KG1 (cell line): Measurements from ENCODE around the gene MYZAP.

Source experiments
- DNase-seq: peaks from one replicate; lab custom pipeline; 2025; lab: John Stamatoyannopoulos, UW

The MYZAP gene

GRCh38 chr15:57662091-57662744 lies 70.5 kb downstream of the MYZAP start:
- DNase-seq: no peak

DNA sequence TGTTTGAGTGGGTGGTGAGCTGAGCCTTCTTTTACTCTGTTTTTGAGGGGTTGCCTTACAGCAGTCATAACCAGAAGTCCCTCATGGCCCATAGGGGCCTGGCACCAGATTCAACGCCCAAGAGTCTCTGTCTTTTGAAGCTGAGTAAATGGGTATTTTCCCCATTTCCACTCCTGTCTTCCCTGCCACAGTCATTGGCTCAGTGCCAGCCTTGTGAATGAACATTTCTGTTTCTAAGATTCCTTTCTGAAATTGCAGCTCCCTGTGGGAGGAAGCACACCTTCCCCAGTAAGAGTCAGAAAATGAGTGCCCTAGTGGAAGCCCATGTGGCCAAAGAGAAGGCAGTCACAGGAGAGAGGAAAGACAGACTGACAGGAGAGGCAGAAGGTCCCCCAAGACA lies 71.1 kb downstream of the MYZAP start:
- no peak for DNase-seq

DNA sequence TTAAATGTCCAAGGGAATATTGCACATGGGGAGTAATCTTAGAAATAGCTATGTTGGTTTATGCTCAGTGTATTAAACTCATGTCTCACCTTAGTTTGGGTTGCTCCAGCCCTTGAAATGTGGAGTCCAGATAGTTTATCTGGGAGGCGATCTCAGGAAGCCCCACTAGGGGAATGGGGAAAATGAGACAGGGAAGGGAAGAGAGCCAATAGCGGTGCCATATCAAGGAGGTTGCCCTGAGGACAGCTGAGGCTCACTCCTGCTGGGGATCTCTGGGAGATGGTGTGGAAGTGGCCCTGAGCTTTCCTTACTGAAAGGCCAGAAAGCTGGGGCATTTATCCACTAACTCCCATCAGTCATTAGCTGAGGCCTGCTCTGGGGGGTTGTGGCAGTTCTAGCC lies 71.6 kb downstream of the MYZAP start:
- no peak for DNase-seq

DNA sequence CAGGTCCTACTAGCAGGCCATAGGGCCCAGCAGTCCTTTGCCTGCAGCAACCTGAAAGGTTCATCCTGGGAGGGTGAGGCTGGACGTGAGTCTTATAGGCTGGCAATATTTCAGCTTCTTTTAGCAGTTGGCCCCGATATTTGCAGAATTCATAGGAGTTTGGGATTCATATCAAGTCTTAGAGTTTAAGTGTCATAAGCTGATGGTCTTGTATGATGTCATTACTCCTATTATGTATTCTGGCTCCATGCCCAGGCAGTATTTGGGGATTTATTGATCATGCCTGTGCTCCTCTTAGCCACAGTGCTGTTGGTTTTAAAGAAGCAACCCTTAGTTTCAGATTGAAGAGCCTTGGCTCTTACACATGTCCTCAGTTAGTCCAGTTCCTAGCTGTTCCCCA lies 73.5 kb downstream of the MYZAP start:
- DNase-seq: no peak

DNA sequence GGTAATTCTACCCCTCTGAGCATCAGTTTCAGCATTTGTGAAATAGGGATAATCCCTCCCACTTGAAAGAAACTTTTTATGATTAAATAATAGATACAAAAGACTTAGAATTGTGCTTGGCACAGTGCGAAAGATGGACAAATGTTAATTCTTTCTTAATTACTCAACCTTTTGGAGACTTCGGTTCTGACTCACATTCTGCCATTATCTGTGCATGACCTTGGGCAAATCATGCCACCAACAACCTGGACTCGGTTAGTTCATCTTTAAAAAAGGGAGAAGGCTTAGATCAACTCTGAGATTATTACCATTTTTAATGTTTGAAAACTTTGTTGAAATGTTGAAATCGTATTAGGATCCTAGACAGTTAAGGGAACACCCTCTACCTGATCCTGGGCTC lies 74.2 kb downstream of the MYZAP start:
- DNase-seq: no peak

DNA sequence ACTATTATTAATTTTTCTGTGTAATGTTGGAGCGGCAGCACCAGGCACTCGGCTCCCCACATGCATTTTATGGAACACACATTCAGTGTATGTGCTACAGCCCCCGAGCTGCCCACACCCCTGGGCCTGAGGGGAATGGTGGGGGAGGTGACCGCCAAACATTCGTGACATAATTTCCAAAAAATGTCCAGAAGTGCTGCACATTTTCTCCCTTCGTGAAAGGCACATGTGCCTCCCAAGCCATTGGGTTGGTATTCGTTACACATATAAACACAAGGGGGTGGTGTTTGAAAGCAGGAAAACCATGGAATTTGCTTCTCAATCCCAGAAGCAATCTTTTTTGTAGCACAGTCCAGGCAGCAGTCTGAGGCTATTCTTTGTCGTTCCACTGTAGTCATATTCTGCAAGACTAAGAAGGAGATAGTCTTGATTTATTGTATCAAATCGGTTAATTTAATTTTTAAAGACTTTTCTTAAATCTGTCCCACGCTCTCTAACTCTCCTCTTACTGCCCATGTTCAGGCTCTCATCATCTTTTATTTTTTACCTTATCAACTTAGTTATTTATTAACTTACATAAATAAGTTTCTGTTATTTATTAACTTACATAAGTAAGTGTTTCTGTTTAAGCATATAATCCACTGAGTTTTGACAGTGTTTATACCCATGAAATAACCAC lies 75.6 kb downstream of the MYZAP start:
- DNase-seq: no peak

DNA sequence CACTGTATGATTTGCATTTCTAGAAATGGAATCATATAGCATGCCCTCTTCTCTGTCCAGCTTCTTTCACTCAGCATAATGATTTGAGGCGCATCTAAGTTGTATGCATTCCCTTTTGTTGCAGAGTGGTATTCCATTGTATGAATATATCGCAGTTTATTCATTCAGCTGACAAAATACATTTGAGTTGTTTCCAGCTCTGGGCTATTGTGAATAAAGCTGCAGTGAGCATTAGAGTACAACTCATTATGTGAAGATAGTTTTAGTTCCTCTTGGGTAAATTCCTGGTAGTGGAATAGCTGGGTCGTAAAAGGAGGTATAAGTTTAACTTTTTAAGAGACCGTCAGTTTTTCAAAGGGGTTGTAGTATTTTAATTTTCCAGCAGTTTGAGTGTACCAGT lies 76.3 kb downstream of the MYZAP start:
- DNase-seq: no peak

GRCh38 chr15:57671636-57672035 lies 79.9 kb downstream of the MYZAP start:
- no peak for DNase-seq

GRCh38 chr15:57675481-57676181 lies 83.9 kb downstream of the MYZAP start:
- no peak for DNase-seq

GRCh38 chr15:57676585-57676984 lies 84.9 kb downstream of the MYZAP start:
- no peak for DNase-seq

- DNase-seq: no peak
Observed at GRCh38 chr15:57677204-57677603, 85.5 kb downstream of the MYZAP start.

- DNase-seq: no peak
Observed at GRCh38 chr15:57680021-57680420, 88.3 kb downstream of the MYZAP start.

DNA sequence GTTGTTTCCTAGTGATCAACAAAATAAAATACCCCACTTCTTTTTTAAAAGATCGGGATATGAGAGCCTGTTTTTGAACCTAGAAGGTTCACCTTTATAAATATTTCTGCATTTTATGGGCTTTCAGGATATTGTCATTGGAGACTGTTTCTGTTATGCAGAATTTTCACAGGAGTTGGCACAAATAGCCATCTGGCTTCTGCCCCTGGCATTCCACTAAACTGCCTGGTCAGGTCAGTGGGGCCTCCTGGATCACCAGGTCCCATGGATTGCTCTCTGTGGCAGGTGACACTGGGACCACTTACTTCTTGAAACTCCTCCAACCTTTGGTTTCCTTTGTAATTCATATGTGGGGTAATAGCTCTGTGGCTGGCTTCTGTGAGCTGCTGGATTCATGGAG lies 89.3 kb downstream of the MYZAP start:
- no peak for DNase-seq

DNA sequence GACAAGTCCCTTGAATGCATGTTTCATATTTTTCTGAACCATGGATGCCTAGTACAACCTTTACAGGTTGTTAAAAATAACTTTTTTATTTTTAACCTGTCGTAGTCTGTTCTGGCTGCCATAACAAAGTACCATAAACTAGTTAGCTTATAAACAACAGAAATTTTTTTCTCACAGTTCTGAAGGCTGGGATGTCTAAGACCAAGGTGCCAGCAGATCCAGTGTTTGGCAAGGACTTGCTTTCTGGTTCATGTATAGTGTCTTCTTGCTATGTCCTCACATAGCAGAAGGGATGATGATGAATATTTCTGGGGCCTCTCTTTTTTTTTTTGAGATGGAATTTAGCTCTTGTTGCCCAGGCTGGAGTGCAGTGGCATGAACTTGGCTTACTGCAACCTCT lies 91.8 kb downstream of the MYZAP start:
- no peak for DNase-seq

DNA sequence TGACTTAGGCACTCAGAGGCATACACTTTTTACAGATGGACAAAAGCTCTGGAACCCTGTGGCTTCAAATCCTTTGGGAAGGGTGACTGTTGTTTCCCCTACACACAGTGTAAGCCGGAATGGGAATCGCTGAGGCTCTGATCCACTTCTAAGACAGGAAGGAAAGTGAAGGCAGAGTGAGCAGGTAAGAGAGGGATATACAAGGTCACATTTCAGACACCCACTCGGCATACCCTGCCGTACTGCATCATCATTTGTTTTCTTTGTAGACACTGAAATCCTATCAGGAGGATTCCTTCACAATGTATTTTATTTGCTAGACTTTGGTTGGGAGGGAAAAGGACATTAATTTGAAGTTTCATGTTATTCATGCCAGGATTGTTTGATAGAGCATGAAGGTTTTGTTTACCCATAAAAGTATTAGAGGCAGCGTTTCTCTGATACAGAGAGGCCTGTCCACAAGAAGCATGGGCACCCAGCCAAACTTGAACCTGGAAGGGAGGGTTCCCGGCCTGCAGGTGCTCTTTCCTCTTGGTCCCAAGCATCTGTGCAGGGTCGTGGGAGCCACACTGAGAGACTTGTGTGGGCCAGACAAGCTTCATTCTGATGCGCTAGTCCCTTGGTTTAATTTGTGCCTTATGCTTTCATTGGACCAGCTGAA lies 92.9 kb downstream of the MYZAP start:
- no peak for DNase-seq

DNA sequence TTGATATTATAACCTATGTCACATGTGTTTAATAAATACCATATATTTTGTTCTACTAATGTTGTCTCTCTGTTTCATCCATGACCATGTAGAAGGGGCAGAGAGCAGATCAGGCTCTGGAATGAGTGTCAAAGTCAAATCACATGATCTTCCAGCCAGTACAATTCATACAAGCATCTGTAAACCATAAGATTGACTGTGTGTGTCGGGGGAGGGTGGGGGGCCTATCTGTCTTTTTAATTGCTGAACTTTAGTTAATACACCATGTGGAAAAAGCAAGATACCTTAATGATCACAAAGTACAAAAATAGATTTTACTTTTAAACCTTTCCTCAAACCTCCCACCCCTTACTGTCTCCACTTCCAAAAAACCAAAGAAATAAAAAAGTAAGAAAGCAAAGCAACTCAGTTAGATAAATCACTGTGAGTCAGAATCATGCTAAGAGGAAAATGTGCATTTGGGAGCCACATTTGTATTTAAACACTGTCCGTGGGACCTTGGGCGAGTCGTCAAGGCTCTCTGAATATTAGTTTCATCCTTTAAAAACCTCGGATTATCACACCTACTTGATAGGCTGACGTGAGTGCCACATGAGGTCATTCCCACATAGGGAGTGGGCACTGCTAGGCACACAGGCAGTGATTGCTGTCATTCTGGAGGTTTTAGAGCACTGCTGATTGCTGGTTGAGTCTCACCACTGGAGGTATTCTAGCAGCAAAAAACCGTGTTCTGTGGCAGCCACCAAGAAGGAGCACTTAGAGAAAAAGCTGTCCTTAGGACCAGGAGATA lies 93.8 kb downstream of the MYZAP start:
- DNase-seq: no peak

GRCh38 chr15:57686657-57687056 lies 95.0 kb downstream of the MYZAP start:
- DNase-seq: no peak

DNA sequence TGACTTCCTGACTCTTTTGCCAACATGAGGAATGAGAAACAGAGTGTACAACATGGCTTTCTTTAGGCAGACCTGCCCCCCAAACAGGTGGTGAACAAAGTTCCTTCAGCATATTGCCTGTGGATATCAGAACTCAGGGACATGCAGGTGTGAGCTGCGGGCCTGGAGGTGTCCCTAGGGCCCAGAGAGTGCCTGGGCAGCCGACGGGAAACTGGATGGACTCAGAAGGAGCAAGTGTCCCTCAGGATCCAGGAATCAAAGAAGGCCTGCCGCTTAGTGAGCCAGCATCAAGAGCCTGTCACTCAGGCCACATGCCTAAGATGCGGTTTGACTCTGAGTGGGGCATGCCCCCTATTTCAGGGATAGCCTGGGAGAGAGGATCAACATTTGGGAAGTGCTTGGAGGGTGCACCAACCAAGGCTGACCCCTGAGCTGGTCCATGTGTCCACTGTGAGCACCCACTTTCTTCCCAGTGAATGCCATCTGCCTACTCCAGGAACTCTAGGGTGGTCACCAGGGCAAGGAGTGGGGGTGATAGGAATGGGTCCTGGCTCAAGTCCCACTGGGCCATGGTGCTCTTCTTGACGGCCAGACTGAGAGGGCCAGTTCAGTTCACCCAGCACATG lies 98.8 kb downstream of the MYZAP start:
- DNase-seq: no peak

GRCh38 chr15:57691082-57691481 lies 99.4 kb downstream of the MYZAP start:
- DNase-seq: no peak

DNA sequence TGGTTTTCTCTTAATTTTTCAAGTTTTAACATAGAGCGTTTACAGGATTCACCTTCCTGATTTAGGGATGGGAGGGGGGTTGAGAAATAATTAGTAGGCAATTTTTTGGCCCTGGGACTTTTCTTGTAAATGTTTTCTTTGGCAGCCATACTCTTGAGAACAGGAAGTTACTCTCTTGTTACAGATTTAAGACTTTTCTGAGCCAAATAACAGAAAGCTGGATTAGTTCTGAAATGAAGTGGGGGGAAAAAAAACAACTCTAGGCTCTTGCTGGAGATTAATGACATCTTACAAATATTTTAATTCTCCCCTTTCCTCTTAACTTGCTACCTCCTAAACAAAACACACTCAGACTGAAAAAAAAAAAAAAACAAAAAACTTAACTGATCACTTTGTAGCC lies 101.0 kb downstream of the MYZAP start:
- DNase-seq: no peak

GRCh38 chr15:57694279-57694678 lies 102.6 kb downstream of the MYZAP start:
- no peak for DNase-seq

- DNase-seq: no peak
Observed at GRCh38 chr15:57696146-57696545, 104.4 kb downstream of the MYZAP start.
